GM19023 (cell line): ENCODE results near the gene OGA.
A peak's percentile ranks its signal among the peaks of the same experiment; 100 is the strongest.
"Not testable (repeated sequence)": the region's sequence is repeated elsewhere in the genome, so short reads cannot be mapped to it uniquely, and the experiment has no call there.

Source experiments
- ATAC-seq: cut with Tn5 transposase; IDR thresholded peaks from one replicate; pipeline ENCODE4 v1.9.1; 2021; ENCODE audit warnings: mild to moderate bottlenecking, moderate library complexity; ENCODE audit not compliant: unreplicated experiment

OGA gene

DNA sequence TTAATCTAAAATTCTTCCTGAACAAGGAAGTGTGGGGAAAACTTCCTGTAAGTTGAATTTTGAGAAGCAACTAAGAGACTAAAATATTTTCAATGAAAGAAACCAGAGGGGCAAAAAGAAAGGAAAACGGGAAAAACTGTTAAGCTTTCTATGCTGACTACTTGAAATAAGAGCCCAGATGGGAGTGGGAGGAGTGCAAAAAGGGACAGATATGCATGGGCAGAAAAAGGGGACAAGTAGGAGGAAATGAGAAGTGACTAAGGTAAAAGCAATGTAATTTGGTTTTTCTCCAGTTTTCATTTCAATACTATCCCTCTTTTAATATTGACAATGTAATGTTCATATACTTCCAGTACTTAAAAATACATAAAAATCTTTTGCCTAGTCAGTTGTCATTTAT is 11.1 kb downstream of the OGA start:
- ATAC-seq: no peak

DNA sequence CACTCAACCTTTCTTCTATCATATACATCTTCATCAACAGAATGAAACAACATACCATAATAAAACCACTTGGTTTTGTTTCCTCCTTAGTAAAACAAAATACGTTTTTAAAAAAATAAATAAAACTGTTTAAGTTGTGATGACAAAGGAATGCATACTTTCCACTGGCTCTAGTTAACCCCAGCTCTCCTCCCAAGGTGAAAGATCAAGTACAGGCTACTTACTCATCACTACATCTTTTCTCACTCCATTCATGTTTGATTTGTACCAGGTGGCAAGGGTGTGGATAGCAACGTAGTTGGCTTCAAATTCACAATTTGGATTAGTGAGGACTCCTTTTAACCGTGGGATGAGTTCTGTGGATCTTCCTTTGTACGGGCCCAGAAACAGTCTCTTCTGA is 14.7 kb downstream of the OGA start:
- no peak for ATAC-seq

DNA sequence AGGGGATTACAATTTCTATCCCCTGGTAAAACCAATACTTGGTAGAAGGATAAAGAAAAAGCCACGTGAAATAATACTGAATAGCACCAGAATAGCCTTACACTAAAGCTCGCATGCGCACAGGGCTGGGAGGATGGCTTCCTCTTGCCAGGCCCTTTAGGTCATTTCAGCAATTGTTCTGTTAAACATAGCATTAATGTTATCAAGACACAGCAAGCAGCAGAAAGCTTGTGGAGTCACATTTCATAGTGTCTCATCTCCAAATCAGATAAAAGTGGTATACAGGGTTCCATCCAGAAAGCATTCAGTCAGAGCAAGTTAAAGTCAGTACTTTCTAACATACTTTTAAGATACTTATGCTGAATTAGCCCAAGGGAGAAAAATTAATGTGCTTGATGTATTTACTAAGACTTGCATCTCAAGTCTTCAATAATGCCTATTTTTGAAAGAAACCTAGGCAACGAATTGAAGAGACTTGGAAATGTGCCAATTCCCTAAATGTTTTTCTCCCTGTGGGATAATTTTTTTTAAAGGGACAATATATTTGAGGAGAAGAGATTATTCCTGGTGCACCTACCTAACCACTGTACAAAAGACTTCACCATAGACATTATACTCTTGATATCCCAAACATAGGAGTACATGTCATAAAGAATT is 20.7 kb downstream of the OGA start:
- ATAC-seq: no peak

DNA sequence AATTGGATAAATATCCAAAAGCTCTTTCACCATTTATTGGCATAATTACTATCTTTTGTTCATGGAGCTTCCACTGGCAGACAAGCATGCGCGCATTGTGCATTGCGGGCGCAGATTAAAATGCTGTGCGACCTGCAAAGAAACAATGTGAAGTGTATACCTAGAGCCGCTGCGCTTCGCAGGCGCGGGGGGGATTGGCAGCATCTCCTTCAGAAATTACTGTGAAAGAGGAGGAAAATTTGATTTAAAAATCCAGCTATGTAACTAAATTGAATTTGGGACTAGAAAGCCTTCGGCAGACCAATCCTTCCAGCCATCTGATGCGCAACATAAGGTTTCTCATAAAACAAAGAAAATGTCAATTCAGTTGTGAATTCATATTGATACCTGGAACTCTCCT is 24.7 kb downstream of the OGA start:
- no peak for ATAC-seq

DNA sequence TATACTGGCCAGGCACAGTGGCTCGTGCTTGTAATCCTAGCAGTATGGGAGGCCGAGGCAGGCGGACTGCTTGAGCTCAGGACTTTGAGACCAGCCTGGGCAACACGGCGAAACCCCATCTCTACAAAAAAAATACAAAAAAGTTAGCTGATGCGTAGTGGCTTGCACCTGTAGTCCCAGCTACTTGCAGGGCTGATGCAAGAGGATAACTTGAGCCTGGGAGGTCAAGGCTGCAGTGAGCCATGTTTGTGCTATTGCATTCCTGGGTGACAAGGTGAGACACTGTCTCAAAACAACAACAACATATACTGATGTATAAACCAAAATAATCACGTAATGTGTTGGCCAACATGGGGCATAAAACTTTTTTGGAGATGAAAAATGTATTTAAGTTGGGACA is 28.6 kb downstream of the OGA start:
- ATAC-seq: no peak

DNA sequence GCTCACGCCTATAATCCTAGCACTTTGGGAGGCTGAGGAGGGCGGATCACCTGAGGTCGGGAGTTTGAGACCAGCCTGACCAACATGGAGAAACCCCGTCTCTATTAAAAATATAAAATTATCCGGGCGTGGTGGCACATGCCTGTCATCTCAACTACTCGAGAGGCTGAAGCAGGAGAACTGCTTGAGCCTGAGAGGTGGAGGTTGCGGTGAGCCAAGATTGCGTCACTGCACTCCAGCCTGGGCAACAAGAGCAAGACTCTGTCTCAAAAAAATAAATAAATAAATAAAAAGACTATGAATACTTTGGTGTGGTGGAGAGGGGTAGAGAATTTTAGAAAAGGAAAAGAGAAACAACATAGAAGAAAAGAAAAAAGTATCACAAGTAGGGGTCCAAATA is 29.0 kb downstream of the OGA start:
- ATAC-seq: not testable (repeated sequence)

DNA sequence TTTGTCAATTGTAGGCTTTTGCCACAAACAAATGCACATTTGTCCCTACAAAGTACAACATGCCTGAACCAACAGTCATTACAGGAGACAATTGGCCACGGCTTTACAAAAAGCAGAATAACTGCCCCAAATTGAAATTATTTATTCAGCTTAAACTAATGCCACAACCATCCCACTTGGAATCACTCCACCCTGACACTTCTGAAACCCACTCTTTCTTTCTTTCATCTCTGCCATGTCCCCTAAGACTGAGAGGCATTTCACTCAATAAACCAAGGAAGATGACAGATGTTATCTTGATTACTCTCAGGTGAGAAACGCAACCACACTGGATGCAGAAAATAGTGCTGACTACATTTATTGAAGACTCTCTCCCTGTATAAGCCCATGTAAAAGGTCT is 32.4 kb downstream of the OGA start:
- no peak for ATAC-seq

DNA sequence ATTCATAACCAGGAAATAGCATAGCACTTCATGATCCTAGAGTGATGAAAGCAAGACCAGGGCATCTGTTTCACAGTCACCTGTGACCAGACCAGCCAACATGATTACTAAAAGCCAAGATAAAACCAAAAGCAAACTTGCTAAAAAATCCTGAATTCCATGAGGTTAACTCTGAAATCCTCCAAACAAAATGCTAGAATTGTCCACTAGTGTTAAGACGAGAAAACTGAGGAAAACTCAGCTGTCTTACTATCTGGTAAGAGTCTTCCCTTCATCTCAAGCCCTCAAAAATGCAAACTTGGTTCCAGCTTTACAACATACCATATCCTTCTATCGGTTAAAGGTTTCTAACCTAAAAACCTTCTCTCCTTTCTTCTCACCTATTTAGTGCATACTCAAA is 33.7 kb downstream of the OGA start:
- no peak for ATAC-seq

DNA sequence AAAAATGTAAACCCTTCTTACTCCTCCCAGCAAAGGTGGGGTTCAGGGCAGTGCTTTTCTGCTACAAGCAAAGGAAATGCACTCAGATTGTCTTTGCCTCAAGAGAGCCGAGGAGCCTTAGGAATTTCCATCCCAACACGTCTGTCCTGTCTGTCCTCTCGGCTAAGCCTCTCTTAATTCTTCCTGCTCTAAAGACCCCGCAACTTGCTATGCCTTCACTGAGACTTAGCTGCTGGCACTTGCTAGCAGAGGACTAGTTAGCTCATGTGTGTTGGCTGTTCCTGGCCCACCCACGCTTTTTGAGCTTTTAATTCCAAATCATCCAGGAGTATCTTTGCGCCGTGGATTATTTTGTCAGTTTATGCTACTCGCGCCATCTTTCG is 34.5 kb downstream of the OGA start:
- no peak for ATAC-seq

DNA sequence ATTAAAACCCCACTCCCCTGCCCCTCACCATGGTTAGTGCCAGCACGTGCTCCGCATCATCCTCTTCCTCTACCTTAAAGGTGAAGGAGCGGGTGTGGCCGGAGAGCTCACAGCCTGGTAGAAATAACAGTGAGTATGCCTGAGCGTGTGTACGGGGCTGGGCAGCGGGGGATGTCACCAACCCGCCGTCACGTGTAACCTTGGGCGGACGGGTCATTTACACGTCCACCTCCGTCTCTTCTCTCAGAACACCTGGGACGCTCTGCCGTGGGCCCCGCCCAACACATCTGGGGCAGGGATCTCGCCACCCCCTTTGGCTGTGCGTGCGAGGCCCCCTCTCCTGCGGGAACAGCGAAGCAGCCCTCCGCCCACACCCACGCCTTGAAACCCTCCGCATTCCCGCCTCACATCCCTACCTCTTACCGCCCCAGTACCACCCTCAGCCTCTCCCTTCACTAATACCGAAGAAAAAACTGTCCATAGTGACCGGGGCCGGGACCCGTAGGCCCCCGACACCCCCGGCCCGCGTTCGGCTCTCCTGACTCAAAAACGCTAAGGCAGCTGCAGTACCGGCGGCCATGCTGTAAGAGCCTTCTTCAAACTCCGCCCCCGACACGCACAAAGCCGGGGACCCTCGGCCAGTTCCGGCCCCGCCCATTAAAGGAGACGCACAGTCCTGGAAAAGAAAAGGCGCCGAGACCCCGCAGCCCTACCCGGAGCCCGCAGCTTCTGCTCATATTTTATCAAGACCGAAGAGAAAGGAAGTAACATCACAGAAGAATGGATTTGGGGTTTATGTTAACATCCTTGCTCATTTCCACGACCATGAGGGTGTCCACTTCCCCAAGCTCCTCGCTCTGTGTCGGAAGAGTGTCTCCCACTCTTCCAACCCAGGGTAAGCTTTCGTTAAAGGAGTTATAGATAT is 35.2 kb downstream of the OGA start, which contains the start of gene NPM3:
Gene NPM3 (minus strand): TSS at position 636 of the 925 bp plus-strand sequence. CDS start 56 bp downstream, at position 580.
- ATAC-seq: peak; percentile 57

DNA sequence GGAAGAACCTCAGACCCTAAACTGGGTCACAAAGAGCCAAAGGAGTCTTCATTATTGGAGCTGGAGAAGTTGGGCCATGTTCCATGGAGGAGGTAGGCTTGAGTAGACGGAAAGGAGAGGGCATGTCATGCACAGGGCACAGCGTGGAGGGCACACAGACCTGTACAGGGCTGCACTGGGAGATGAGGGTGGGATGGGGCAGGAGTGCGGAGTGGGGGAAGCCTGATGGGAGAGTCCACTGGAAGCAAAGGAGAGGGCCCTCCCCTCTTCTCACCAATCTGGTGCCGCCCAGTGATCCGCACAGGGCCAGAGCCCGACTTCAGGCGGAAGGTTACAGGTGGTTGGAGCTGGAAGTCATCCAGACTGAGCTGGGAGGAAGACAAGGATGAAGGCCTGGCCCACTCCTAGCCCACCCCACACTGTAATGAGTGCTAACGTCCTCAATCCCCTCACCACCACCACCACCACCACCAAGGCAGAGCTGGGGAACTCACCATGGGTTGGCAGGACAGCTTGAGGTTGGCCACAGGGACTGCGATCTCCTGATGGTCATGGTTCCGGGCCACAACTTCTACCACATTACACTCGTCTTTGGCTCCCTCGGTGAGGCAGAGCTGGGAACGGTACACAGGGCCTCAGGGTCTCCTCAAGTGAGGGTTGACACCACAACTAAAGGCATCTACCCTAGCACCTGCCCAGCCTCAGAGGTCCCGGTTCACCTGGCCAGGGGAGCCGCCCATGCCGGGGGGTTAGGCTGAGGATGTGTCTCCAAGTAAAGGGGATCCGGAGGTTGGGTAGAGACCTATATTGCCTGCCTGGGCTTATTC is 36.0 kb downstream of the OGA start:
- ATAC-seq: no peak

DNA sequence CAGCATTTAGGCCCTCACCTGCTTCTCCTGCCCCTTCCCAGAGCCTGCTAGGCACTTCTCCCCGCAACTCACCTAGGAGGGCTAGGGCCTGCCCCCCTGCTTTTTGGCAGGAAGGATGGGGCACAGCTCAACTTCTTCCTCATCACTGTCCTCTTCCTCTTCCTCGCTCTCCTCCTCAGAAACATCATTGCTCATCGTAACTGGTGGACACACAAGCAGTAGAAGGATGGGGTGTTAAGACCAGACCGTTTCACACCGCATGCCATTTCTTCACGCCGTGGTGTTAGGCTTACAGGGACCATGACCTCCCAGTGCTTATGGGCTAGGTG is 36.6 kb downstream of the OGA start:
- no peak for ATAC-seq

DNA sequence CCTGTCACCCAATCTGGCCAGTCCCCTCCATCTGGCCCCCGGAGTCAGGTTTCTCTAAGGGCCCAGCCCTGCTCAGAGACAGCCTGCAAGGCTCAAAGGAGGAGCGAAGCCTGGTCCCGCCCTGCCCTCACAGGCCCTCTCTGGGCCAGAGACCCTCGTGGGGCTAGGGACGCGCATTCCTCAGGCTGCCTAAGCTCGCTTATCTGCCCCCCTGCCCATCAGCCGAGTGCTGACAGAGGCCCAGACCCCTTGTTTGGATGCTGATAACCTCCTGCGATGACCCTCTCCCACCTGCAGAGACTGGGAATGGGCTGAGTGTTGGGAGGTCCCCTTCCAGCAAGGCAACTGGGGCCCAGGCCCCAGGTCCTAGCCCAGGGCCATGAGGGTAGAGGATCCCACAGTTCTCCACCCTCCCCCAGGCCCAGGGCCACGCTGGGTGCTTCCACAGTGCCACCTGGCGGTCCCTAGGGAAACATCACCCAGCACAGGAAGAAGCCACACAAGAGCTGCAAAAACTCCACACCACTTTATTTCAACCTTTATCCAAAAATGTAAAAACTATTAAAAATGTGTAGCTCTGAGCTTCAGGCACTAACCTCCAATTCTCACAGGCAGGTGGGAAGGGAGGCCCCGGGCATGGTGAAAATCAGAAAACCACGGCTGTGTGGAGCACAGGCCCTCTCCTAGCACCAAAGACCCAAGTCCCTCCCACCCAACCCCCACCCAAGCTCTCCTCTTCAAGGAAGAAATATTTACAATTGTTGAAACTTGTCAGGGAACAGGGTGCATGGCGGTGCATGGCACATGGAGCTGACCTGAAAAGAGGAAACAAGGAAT is 37.2 kb downstream of the OGA start:
- ATAC-seq: no peak

DNA sequence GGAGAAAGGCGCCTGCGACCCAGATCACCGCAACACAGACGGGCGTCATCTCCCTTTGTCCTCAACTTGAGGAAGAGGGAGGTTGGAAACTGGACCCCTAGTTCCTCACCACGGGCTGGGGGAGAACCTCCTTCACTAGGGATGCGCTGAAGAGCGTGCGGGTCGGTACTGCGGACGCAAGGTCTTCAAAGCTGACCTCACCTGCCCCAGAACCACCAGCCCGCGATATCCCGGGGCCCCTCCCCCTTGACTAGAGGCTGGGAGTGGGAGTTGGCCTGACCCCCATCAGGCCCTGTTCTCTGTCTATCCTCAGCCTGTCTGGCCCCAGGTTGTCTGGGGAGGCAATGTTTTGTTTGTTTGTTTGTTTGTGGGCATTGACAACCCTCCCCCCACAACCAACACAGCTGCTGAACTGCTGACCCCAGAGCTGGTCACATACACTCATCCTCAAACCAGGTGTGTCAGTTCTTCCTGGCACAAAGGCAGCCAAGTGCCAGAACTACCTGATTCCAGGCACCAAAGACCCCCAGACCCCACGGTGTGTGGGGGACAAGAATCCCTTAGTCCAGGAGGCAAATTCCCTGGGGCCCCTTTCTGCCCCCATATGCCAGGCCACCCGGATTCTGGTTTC is 37.9 kb downstream of the OGA start:
- no peak for ATAC-seq

DNA sequence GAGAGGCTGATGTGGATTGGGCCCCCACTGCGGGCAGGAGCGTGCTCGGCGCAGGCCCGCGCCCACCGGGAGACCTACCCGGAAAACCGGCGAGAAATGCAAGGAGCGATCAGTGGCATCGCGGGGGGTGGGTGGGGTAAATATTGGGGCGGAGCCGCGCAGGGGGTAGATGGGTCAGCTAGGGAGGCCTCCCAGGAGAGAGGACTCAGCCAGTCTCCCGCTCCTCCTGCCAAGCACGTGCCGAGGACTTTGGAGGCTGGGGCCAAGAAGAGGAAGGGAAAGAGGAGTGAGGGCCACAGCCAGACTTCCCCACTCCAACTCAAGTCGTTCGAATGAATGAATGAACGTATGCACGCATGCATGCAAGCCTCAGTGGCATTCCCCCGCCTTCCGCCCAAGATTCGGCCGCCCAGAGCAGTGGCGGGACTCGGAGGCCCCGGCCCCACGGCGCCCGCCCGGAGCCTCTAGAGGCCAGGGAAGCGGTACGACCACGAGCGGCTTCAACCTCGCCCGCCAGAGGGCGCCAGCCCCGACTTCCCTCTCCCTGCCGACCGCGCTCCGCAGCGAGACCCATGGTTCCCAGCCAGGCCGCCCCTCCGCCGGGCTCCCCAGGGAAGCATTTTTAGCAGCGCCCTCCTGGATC is 38.6 kb downstream of the OGA start:
- ATAC-seq: peak; percentile 44

DNA sequence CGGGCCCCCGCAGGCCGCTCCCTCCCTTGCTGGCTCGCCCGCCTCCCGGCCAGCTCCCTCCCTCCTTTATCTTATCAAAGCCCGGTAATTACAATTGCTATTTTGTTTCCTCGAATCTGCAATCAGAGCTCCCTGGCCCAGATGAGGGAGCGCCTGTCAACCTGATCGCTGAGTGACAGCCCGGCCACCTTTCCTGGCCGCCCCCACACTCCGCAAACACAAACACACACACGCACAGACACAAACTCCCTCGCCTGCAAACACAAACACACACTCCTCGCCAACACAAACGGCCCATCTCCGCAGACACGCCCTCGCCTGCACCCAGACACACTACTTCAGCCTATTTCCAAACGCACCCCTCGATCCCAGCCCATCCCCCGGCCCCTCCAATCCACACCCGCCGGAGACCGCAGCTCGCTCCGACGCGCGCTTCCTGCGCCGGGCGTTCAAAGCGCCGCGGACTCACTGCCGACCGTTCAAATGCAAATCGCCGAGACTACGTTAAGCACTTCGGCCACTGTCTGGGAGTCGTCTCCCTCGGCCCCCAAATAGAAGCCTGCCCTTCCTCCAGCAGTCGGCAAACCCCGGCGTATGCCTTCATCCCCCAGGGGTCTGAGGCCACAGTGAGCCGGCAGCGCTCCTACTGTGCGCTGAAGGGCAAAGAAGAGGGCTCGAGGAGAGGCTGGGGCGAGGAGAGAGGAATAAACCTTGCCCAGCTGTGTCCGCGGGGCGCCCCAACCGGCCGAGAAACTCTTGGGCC is 39.3 kb downstream of the OGA start:
- ATAC-seq: no peak

DNA sequence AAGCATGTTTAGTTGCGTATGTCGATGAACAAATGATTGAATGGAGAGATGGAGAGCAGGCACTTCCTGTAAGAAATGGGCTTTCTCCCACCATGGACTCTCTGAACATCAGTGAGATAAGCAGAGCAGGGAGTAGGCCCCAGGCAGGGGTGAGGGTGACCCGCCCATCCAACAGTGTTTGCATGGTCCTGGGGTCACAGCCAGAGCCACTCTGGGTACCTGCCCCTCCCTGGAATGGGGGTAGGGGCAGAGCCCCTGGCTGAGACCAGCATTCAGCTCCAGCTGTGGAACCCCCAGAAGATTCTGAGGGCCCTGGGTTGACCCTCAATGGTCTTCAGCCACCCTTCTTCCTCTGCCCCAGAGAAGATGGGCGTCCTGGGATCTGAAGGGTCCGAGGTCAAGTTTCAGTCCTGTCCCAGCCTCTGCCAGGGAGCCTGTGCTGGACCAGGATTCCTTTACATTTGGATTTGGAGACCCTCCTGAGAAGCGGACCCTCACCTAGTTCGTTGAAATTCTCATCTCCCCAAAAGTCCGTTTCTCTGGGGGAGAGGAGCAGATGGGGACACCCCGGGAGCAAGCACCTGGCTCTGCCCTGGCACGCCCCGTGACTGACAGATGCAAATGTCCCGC is 40.0 kb downstream of the OGA start:
- ATAC-seq: no peak

DNA sequence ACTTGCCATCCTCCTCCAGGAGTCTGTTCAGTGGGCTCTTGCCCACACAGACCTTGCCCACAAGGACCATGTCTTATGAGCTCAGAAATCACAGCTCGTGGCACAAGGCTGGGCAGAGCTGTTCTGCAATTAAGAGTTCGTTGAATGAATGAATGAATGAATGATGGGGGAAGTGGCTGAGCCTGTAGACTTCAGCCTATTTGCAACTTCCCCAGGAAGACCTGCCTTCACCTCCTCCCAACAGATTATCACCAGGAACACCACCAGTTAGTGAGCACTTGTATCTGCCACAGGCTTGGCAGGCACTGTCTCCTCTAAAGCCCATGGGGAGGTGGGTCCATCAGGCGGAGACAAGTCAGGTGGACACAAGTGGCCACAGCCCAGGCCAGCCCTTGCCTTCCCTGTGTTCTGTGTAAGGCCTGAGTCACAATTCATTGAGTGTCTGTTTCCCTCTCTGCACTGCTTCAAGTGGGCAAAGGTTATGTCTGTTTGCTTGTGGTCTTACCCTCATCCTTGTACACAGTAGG is 40.6 kb downstream of the OGA start:
- no peak for ATAC-seq
